ENCODE results near the gene PIP5K1B.

PIP5K1B gene

DNA sequence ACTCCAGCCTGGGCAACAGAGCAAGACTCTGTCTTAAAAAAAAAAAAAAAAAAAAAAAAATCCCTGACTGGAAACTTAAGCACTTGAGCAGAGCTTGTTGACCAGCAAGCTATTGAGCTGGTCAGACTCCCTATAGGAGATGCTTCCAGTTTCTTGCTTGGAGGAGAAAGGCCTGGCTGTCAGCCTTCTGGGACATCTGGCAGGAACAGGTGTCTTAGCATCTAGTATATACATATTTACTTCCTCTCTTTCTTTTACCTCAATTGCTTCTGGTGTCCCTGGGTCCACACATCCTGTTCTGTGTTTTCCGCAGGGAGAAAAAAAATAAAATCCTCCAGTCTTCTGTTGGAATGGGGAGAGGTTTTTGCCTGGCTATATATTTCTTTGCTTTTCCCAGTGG lies 248.7 kb downstream of the PIP5K1B start:
- TF ChIP-seq, protein P1, sequence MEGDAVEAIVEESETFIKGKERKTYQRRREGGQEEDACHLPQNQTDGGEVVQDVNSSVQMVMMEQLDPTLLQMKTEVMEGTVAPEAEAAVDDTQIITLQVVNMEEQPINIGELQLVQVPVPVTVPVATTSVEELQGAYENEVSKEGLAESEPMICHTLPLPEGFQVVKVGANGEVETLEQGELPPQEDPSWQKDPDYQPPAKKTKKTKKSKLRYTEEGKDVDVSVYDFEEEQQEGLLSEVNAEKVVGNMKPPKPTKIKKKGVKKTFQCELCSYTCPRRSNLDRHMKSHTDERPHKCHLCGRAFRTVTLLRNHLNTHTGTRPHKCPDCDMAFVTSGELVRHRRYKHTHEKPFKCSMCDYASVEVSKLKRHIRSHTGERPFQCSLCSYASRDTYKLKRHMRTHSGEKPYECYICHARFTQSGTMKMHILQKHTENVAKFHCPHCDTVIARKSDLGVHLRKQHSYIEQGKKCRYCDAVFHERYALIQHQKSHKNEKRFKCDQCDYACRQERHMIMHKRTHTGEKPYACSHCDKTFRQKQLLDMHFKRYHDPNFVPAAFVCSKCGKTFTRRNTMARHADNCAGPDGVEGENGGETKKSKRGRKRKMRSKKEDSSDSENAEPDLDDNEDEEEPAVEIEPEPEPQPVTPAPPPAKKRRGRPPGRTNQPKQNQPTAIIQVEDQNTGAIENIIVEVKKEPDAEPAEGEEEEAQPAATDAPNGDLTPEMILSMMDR (conservative IDR thresholded peaks at IDR 0.05): no peak
- H3K27ac ChIP-seq: no peak overlapping the region

DNA sequence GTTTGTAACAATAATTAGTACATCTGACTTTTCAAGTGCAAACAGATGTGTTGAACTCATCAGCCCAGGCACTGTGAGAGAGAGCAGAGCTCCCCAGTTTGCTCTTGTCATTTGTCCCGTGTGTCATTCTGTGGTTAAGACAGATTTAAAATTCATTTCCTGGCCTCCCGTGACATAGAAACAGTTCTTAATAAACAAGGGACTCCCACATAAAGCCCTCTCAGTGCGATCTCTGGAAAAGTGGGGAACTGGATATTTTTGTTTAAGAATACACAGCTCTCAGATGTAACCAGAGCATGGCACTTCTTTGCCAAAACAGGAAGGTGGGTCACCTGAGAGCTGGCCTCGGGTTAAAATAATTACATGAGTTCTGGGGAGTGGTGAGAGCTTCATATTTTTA lies 250.3 kb downstream of the PIP5K1B start:
- TF ChIP-seq, protein P1 (conservative IDR thresholded peaks at IDR 0.05): no peak

DNA sequence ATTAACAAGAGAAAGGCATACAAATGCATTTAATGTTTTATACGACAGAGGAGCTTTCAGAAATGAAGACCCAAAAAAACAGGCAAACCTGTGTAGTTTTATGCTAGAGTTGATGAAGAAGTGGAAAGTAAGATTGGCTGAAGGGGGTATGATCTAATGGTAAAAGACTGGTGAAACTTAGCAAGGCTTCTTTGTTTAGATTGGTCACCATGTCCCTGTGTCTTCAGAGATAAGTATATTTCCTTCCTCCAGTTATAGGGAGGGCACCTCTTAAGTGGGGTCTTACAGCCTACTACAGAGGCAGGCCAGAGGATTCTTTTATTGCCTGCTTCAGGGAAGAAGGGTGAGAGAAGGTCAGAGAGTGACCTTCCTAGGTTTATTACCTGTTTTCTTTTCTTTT lies 252.4 kb downstream of the PIP5K1B start:
- TF ChIP-seq, protein P1 (conservative IDR thresholded peaks at IDR 0.05): no peak
- H3K27ac ChIP-seq: no peak overlapping the region

More for the DNA sequence above, 250.3 kb downstream of the PIP5K1B start:
- no peak overlapping the region for H3K27ac ChIP-seq

DNA sequence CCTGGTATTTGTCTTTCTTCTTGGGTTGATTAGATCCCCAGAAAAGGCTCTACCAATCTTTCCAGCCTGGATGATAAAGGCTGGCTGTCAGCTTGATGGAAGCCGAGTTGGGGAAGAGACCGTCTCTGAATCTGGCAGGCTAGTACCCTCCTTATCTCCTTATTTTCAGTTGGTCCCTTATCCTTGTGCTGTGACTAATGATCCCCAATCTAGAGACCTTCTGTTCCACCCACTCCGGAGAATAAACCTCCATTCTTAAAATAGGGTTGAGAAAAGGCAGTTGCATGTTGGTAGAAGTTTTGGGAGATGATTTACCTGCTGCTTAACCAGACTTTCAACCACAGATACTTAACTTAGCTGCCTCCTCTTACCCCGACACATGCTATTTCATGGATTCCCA lies 256.5 kb downstream of the PIP5K1B start:
- TF ChIP-seq, protein P1 (conservative IDR thresholded peaks at IDR 0.05): no peak
- no peak overlapping the region for H3K27ac ChIP-seq

DNA sequence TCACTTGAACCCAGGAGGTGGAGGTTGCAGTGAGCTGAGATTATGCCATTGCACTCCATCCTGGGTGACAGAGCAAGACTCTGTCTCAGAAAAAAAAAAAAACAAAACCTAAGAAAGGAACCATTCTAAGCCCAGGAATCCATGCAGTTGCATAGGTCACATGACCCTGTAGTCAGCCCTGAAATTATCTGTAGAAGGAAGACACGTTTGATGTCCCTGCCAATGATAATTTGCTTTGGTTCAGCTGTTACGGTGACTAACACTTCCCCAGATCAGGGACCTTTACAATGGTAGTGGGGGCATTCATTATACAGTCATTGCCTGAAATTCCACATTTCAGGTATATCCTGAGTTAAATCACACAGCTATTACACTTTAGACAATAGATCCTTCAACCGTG lies 258.4 kb downstream of the PIP5K1B start:
- TF ChIP-seq, protein P1 (conservative IDR thresholded peaks at IDR 0.05): no peak
- peak overlapping the region; percentile 62 for H3K27ac ChIP-seq

DNA sequence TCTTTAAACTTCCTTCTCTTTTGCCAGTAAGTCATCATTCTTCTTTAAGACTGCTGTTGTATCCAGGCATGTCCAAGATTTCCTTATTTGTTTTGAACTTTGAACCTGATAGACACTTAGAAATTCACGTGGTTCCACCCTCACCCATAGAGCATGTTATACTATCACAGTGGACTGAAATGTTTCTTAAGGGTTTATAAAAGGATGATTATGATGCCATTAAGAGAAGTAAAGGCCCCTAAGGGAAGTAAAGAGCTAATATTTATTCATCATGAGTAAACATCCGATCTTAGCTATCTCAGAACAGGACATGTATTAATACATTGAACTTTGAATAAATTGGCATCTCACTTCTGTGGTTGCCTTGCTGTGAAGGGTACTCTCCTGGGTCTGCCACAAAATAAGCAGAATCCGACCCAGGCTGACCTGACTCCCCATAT lies 259.1 kb downstream of the PIP5K1B start:
- TF ChIP-seq, protein P1 (conservative IDR thresholded peaks at IDR 0.05): no peak
- H3K27ac ChIP-seq: peak overlapping the region; percentile 62

DNA sequence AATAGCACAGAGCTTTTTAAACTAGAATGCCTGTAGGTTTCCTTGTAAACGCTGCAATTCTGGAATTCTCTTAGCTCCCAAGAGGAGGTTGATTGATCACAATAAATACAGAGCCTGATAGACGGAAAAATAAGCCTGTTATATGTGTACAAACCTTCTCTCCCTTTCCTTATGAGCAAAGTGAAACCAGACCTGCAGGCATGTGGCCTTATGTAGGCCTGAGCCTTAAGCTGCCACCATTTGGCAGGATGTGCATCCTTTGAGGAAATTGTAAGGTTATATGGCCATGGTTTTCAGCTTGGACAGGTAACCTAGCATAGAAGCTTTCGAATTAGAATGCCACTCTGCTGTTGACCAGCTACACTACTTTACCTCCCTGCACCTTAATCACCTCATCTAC lies 259.7 kb downstream of the PIP5K1B start:
- H3K27ac ChIP-seq: peak overlapping the region; percentile 62
- TF ChIP-seq, protein P1 (conservative IDR thresholded peaks at IDR 0.05): no peak
